Measurements from ENCODE around the gene SLC16A4.
"Not testable (repeated sequence)": the region's sequence is repeated elsewhere in the genome, so short reads cannot be mapped to it uniquely, and the experiment has no call there.

Gene SLC16A4

DNA sequence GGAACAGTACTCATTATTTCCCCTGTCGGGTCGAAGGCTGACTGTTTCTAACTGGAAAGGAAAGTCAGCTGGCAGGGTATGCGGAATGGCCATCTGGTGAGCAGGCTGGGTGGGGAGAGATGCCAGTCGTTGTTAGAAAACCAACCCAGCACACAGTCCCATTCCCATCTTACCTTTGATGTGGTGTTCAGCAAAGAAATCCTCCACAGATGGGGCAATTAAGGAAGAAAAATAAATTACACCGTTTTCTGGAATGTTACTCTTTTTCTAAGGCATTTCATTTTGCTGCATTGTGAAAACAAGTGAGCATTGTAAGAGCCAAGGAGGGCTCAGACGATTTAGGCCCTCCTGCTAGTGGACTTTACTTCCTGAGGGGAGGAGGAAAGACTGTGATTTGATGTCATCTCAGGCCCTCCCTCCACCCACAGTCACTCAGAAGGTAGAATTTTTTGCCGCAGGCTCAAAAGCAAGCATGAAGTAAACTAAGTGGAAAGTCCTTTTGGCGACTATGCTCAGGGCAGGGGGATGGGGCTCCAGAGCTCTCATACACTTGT, at the start of gene SLC16A4:
SLC16A4 (minus strand) TSS at position 335 of the 554 bp plus-strand sequence. CDS start 1,703 bp downstream, outside the sequence.
- DNase-seq (ENCODE audit: low read depth) = peak; percentile 63
- peak within 1 kb of the TSS; percentile 40 for H3K4me3 ChIP-seq (replicated peaks; ENCODE audit: low read depth, low read length)
- TF ChIP-seq, protein P1, sequence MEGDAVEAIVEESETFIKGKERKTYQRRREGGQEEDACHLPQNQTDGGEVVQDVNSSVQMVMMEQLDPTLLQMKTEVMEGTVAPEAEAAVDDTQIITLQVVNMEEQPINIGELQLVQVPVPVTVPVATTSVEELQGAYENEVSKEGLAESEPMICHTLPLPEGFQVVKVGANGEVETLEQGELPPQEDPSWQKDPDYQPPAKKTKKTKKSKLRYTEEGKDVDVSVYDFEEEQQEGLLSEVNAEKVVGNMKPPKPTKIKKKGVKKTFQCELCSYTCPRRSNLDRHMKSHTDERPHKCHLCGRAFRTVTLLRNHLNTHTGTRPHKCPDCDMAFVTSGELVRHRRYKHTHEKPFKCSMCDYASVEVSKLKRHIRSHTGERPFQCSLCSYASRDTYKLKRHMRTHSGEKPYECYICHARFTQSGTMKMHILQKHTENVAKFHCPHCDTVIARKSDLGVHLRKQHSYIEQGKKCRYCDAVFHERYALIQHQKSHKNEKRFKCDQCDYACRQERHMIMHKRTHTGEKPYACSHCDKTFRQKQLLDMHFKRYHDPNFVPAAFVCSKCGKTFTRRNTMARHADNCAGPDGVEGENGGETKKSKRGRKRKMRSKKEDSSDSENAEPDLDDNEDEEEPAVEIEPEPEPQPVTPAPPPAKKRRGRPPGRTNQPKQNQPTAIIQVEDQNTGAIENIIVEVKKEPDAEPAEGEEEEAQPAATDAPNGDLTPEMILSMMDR (IDR thresholded peaks at IDR 0.05; ENCODE audit: low read length, missing control alignments) = no peak

DNA sequence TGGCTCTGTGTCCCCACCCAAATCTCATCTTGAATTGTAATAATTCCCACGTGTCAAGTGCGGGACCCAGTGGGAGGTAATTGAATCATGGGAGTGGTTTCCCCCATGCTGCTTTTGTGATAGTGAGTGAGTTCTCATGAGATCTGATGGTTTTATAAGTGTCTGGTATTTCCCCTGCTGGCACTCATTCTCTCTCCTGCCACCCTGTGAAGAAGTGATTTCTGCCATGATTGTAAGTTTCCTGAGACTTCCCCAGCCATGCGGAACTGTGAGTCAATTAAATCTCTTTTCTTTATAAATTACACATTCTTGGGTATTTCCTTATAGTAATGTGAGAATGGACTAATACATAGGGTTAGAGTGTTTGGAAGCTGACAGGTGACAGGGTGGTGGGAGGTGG, 49.0 kb upstream of the SLC16A4 start:
- DNase-seq (ENCODE audit: low read depth) = not testable (repeated sequence)

DNA sequence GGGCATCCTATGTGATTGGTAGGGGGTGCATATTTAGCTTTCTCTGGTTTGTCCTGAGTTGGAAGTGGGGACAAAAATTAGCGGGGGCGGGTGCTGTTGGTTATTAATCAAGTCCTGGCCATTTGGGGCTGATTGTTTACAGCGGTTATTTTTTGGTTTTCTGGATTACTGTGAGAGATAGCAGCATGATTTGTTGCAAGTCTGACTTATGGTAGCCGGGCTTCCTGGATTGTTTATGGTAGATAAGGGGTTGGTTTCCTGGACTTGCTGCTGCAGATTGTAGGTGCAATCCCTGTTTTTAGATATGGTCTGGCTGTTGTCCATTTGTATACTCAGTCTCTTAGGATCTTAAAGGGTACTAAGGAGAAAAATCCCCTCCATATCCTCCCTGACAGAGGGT, 48.1 kb upstream of the SLC16A4 start:
- DNase-seq (ENCODE audit: low read depth) = no peak

More for the DNA sequence above, 49.0 kb upstream of the SLC16A4 start:
- not testable (repeated sequence) for H3K4me3 ChIP-seq (replicated peaks; ENCODE audit: low read depth, low read length)

DNA sequence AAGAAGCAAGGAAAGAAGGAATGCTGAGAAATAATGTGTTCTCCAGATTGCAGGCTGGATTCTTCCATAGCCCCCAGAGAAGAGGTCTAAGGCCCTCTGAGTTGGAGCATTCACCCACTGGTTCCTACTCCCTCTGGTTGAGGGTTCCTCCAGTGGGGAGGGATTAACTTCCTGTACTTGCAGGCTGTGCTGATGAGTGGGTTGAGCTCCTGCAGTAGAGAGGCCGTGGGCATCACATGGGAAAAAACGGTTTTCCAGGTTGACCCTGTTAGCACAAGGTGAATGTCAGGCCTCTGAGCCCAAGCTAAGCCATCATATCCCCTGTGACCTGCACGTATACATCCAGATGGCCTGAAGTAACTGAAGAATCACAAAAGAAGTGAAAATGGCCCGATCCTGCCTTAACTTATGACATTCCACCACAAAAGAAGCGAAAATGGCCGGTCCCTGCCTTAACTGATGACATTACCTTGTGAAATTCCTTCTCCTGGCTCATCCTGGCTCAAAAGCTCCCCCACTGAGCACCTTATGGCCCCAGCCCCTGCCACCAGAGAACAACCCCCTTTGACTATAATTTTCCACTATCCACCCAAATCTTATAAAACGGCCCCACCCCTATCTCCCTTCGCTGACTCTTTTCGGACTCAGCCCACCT, 46.9 kb upstream of the SLC16A4 start:
- not testable (repeated sequence) for DNase-seq (ENCODE audit: low read depth); H3K4me3 ChIP-seq (replicated peaks; ENCODE audit: low read depth, low read length)

More for the DNA sequence above, 48.1 kb upstream of the SLC16A4 start:
- TF ChIP-seq, protein P1 (IDR thresholded peaks at IDR 0.05; ENCODE audit: low read length, missing control alignments) = no peak
- H3K4me3 ChIP-seq (replicated peaks; ENCODE audit: low read depth, low read length) = no peak overlapping the region

DNA sequence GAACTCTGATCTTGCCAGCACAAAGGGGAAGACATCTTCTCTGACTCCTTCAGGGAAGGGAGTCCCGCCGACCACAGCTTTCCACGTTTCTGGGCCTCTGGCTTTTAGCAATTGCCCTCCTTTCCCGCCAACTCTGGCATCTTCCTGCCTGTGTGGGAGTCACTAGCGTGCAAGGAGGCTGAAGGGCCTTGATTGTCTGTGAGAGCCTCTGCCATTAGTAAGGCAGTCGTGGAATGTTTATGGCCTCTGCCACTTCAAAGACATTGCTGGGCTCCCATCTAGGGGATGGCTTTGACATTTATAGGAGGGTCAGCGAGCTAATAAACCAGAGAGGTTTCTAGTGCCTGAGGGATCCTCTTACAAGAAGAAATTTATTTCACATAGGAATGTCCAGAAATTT, 45.8 kb upstream of the SLC16A4 start:
- TF ChIP-seq, protein P1 (IDR thresholded peaks at IDR 0.05; ENCODE audit: low read length, missing control alignments) = no peak
- no peak overlapping the region for H3K4me3 ChIP-seq (replicated peaks; ENCODE audit: low read depth, low read length)
- DNase-seq (ENCODE audit: low read depth) = peak; percentile 23

DNA sequence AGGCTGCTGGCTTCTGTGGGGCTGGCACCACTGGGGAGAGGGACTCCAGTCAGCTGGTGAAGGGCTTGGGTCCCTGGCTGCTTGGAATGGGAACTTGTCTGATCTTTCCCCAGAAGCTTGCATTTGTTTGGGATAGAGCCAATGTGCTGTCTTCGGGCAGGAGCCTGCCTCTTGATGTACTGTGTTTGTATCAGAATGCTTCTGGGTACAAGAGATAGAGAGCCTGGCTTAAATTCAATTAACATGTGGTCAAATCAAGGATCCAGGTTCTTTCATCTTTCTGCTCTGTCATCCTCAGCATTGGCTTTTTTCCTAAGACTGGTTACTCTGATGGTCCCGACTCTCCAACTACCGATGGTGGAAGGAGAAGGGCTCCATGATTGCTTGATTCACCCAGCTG, 44.1 kb upstream of the SLC16A4 start:
- DNase-seq (ENCODE audit: low read depth) = no peak
- TF ChIP-seq, protein P1 (IDR thresholded peaks at IDR 0.05; ENCODE audit: low read length, missing control alignments) = no peak
- no peak overlapping the region for H3K4me3 ChIP-seq (replicated peaks; ENCODE audit: low read depth, low read length)

DNA sequence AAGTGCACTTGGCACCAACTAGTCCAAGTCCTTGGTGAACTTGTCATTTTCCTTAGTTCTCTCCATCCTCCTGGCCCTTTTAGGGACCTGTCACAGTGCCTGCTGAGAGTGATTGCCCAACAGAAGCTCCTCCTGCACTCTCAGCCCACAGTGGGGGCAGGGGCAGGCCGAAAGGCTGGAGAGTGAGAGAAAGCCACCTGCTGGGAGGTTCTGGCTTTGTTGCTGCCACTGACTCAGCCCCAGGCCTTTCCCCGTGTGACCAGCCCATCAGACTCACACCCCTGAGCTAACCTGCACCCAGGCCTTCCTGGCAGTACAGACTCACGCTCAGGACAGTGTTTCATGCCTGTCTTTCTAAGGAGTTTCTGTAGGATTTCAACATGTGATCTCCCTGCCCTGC, 43.0 kb upstream of the SLC16A4 start:
- peak; percentile 35 for DNase-seq (ENCODE audit: low read depth)
- TF ChIP-seq, protein P1 (IDR thresholded peaks at IDR 0.05; ENCODE audit: low read length, missing control alignments) = peak; percentile 12

DNA sequence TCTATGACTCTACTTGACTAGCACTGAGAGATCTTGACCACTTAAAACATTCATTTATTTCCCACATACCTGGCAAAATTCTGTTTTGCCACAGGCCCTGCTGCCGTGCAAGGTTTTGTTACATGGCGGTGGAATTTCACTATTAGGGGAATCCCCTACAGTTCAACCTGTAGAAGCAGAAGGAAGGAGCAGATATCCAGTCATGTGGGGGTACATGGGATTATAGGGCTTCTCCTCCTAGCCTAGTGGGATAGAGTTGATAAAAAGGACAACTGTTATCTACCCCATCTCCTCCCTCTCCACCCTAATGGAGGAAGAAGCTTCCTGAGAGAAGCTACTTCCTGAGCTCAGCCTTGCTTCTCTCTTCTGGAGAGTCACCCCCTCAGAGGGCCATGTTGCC, 42.4 kb upstream of the SLC16A4 start:
- no peak overlapping the region for H3K4me3 ChIP-seq (replicated peaks; ENCODE audit: low read depth, low read length)
- DNase-seq (ENCODE audit: low read depth) = no peak
- TF ChIP-seq, protein P1 (IDR thresholded peaks at IDR 0.05; ENCODE audit: low read length, missing control alignments) = no peak

More for the DNA sequence above, 43.0 kb upstream of the SLC16A4 start:
- no peak overlapping the region for H3K4me3 ChIP-seq (replicated peaks; ENCODE audit: low read depth, low read length)

All from fibroblast of pulmonary artery (primary cell).